ENCODE data around the gene TSEN54.
"Not testable (repeated sequence)": the region's sequence is repeated elsewhere in the genome, so short reads cannot be mapped to it uniquely, and the experiment has no call there.

Gene TSEN54

GRCh38 chr17:75516255-75516618, at the start of gene TSEN54:
Gene TSEN54, plus strand, starts transcription at chr17:75516528. Its CDS starts 33 bp downstream, at chr17:75516561.
- DNase-seq (ENCODE audit: low read depth in 2 of 3, low spot score in 2 of 3): peak; percentile 89 to 90 (median 89)

- no peak for DNase-seq (ENCODE audit: low read depth in 2 of 3, low spot score in 2 of 3)
These were observed 48.0 kb upstream of the TSEN54 start for GRCh38 chr17:75468291-75468754.

GRCh38 chr17:75468779-75469373, 47.5 kb upstream of the TSEN54 start:
- no peak for DNase-seq (ENCODE audit: low read depth in 2 of 3, low spot score in 2 of 3)

GRCh38 chr17:75471207-75471606, 45.1 kb upstream of the TSEN54 start:
- DNase-seq (ENCODE audit: low read depth in 2 of 3, low spot score in 2 of 3): no peak

GRCh38 chr17:75472119-75472518, 44.2 kb upstream of the TSEN54 start:
- no peak for DNase-seq (ENCODE audit: low read depth in 2 of 3, low spot score in 2 of 3)

- no peak for DNase-seq (ENCODE audit: low read depth in 2 of 3, low spot score in 2 of 3)
These were observed 43.1 kb upstream of the TSEN54 start for GRCh38 chr17:75473246-75473645.

- DNase-seq (ENCODE audit: low read depth in 2 of 3, low spot score in 2 of 3): no peak
These were observed 41.6 kb upstream of the TSEN54 start for GRCh38 chr17:75474736-75475135.

- DNase-seq (ENCODE audit: low read depth in 2 of 3, low spot score in 2 of 3): no peak
These were observed 41.0 kb upstream of the TSEN54 start for GRCh38 chr17:75475144-75475835.

- DNase-seq (ENCODE audit: low read depth in 2 of 3, low spot score in 2 of 3): no peak
These were observed 40.5 kb upstream of the TSEN54 start for GRCh38 chr17:75475851-75476250.

GRCh38 chr17:75476271-75476671, 40.1 kb upstream of the TSEN54 start:
- no peak for DNase-seq (ENCODE audit: low read depth in 2 of 3, low spot score in 2 of 3)

GRCh38 chr17:75476752-75477489, 39.4 kb upstream of the TSEN54 start:
- no peak for DNase-seq (ENCODE audit: low read depth in 2 of 3, low spot score in 2 of 3)

GRCh38 chr17:75477490-75477862, 38.9 kb upstream of the TSEN54 start:
- not testable (repeated sequence) for DNase-seq (ENCODE audit: low read depth in 2 of 3, low spot score in 2 of 3)

- no peak for DNase-seq (ENCODE audit: low read depth in 2 of 3, low spot score in 2 of 3)
These were observed 37.8 kb upstream of the TSEN54 start for GRCh38 chr17:75478508-75478907.

- no peak for DNase-seq (ENCODE audit: low read depth in 2 of 3, low spot score in 2 of 3)
These were observed 36.0 kb upstream of the TSEN54 start for GRCh38 chr17:75480281-75480680.

GRCh38 chr17:75481194-75482068, 34.9 kb upstream of the TSEN54 start:
- DNase-seq (ENCODE audit: low read depth in 2 of 3, low spot score in 2 of 3): no peak

- DNase-seq (ENCODE audit: low read depth in 2 of 3, low spot score in 2 of 3): no peak
These were observed 34.0 kb upstream of the TSEN54 start for GRCh38 chr17:75482098-75482942.

GRCh38 chr17:75485688-75486087, 30.6 kb upstream of the TSEN54 start:
- DNase-seq (ENCODE audit: low read depth in 2 of 3, low spot score in 2 of 3): no peak

- no peak for DNase-seq (ENCODE audit: low read depth in 2 of 3, low spot score in 2 of 3)
These were observed 30.2 kb upstream of the TSEN54 start for GRCh38 chr17:75486151-75486550.

- DNase-seq (ENCODE audit: low read depth in 2 of 3, low spot score in 2 of 3): no peak
These were observed 29.4 kb upstream of the TSEN54 start for GRCh38 chr17:75486951-75487350.

- peak in 1 of 3 experiments; percentile 21 for DNase-seq (ENCODE audit: low read depth in 2 of 3, low spot score in 2 of 3)
These were observed 28.8 kb upstream of the TSEN54 start for GRCh38 chr17:75487351-75488070.
